ENCODE data around the gene TIMM22.
"Not testable (repeated sequence)": the region's sequence is repeated elsewhere in the genome, so short reads cannot be mapped to it uniquely, and the experiment has no call there.

Gene TIMM22

GRCh38 chr17:1047879-1048470, 51.0 kb downstream of the TIMM22 start:
- no peak overlapping the region for H3K27ac ChIP-seq
- peaks cover 15% of the 10 kb centered on the region for H3K36me3 ChIP-seq (replicated peaks)
- DNase-seq, result no peak
- no peak for TF ChIP-seq CTCF (IDR thresholded peaks at IDR 0.05; ENCODE audit: low read depth, low read length, missing control alignments)
- H3K4me3 ChIP-seq (ENCODE audit: low read depth, low read length), result no peak overlapping the region
- in situ Hi-C loops (cut with HindIII; ENCODE audit: low pct_ligation_motif_present, low sequenced_read_pairs), result no loop called here
- no peaks in the 10 kb centered on the region for H3K27me3 ChIP-seq (replicated peaks)

GRCh38 chr17:1048516-1049115, 51.7 kb downstream of the TIMM22 start:
- H3K4me3 ChIP-seq (ENCODE audit: low read depth, low read length); DNase-seq; in situ Hi-C loops (cut with HindIII; ENCODE audit: low pct_ligation_motif_present, low sequenced_read_pairs); H3K27ac ChIP-seq; H3K27me3 ChIP-seq (replicated peaks): not testable (repeated sequence)
- H3K36me3 ChIP-seq (replicated peaks), result peaks cover 18% of the 10 kb centered on the region

GRCh38 chr17:1049446-1050225, 52.7 kb downstream of the TIMM22 start:
- Histone ChIP-seq H3K27me3 (replicated peaks) (no peaks in the 10 kb centered on the region), H3K4me3 (ENCODE audit: low read depth, low read length) (no peak overlapping the region), H3K36me3 (replicated peaks) (peaks cover 23% of the 10 kb centered on the region), H3K27ac (no peak overlapping the region)
- no peak for DNase-seq
- in situ Hi-C loops (cut with HindIII; ENCODE audit: low pct_ligation_motif_present, low sequenced_read_pairs), result no loop called here
- TF ChIP-seq CTCF (IDR thresholded peaks at IDR 0.05; ENCODE audit: low read depth, low read length, missing control alignments), result no peak

GRCh38 chr17:1050246-1050995, 53.5 kb downstream of the TIMM22 start:
- no peak for TF ChIP-seq CTCF (IDR thresholded peaks at IDR 0.05; ENCODE audit: low read depth, low read length, missing control alignments)
- in situ Hi-C loops (cut with HindIII; ENCODE audit: low pct_ligation_motif_present, low sequenced_read_pairs), result no loop called here
- H3K4me3 ChIP-seq (ENCODE audit: low read depth, low read length), result no peak overlapping the region

GRCh38 chr17:1050996-1051925, 54.3 kb downstream of the TIMM22 start:
- no peak for DNase-seq
- Histone ChIP-seq H3K27ac (no peak overlapping the region), H3K4me3 (ENCODE audit: low read depth, low read length) (no peak overlapping the region), H3K27me3 (replicated peaks) (no peaks in the 10 kb centered on the region), H3K36me3 (replicated peaks) (peaks cover 33% of the 10 kb centered on the region)
- TF ChIP-seq CTCF (IDR thresholded peaks at IDR 0.05; ENCODE audit: low read depth, low read length, missing control alignments), result no peak
- in situ Hi-C loops (cut with HindIII; ENCODE audit: low pct_ligation_motif_present, low sequenced_read_pairs), result no loop called here

More at GRCh38 chr17:1050246-1050995, 53.5 kb downstream of the TIMM22 start:
- H3K36me3 ChIP-seq (replicated peaks), result peaks cover 28% of the 10 kb centered on the region
- DNase-seq, result no peak
- no peaks in the 10 kb centered on the region for H3K27me3 ChIP-seq (replicated peaks)
- no peak overlapping the region for H3K27ac ChIP-seq

All from brain microvascular endothelial cell (primary cell).